Caco-2 (cell line): ENCODE results near the gene FBXL7. TPM values are rescaled to one million over a fixed set of nuclear protein-coding genes. Genes with fewer than 3 reads are reported as not detected.

ENCODE experiments used
- BruUV-seq: library from RNA; stranded (reverse); fragments of 400-500 nt; replicated peaks from 2 replicates; lab custom pipeline; 2021; lab: Mats Ljungman, UMichigan
- CTCF ChIA-PET: fragments of 300-600 bp; sonication (Branson Sonifier 250); formaldehyde crosslinking; loops from one replicate; lab custom pipeline; 2022; ENCODE audit warnings: antibody characterized with exemption; lab: Charles Lee
- POLR2A ChIA-PET: fragments of 300-600 bp; sonication (Branson Sonifier 250); formaldehyde crosslinking; loops from one replicate; lab custom pipeline; 2022; ENCODE audit warnings: antibody characterized with exemption; lab: Charles Lee
- DNase-seq, 2 experiments: peaks; one replicate each; pipeline versions ENCODE4 v3.0.0 to v3.0.0-alpha.2; 2020 to 2022
- H3K27me3 ChIP-seq: replicated peaks from 2 replicates; pipeline ENCODE4 v1.6.0; 2011; ENCODE audit warnings: low read length; ENCODE audit not compliant: control insufficient read depth, insufficient read depth
- H3K36me3 ChIP-seq: 2 replicates; pipeline ENCODE4 v1.5.1; 2011; ENCODE audit warnings: low read length; ENCODE audit not compliant: control insufficient read depth, insufficient read depth
- H3K4me1 ChIP-seq: fragments of 250-450 bp; sonication (Bioruptor Pico); 2 replicates; pipeline ENCODE4 v1.5.1; 2020; ENCODE audit warnings: mild to moderate bottlenecking
- H3K4me3 ChIP-seq: 2 replicates; pipeline ENCODE4 v1.5.1; 2011; ENCODE audit warnings: low read depth, mild to moderate bottlenecking, control low read depth, low read length
- H3K9me3 ChIP-seq: fragments of 250-450 bp; sonication (Bioruptor Pico); 2 replicates; pipeline ENCODE4 v1.5.1; 2020; ENCODE audit warnings: mild to moderate bottlenecking, moderate library complexity
- H3K27ac Mint-ChIP-seq: one replicate; pipeline ENCODE4 v1.8.0; 2022; ENCODE audit warnings: mixed read lengths; ENCODE audit not compliant: unreplicated experiment
- H3K27me3 Mint-ChIP-seq: one replicate; pipeline ENCODE4 v1.8.0; 2022; ENCODE audit warnings: mixed read lengths; ENCODE audit not compliant: insufficient read depth, unreplicated experiment
- H3K36me3 Mint-ChIP-seq: one replicate; pipeline ENCODE4 v1.8.0; 2022; ENCODE audit warnings: mild to moderate bottlenecking, mixed read lengths; ENCODE audit not compliant: insufficient read depth, unreplicated experiment
- H3K4me1 Mint-ChIP-seq: one replicate; pipeline ENCODE4 v1.8.0; 2022; ENCODE audit warnings: low read depth, mixed read lengths; ENCODE audit not compliant: unreplicated experiment
- H3K4me3 Mint-ChIP-seq: one replicate; pipeline ENCODE4 v1.8.0; 2022; ENCODE audit warnings: mild to moderate bottlenecking, moderate library complexity, mixed read lengths; ENCODE audit not compliant: unreplicated experiment
- H3K9me3 Mint-ChIP-seq: one replicate; pipeline ENCODE4 v1.8.0; 2022; ENCODE audit warnings: mixed read lengths; ENCODE audit not compliant: unreplicated experiment
- CTCF ChIP-seq, 2 experiments: fragments of 200-600 bp in 1 of 2; IDR thresholded peaks; 1 replicate in 1 of 2; 2 replicates in 1 of 2; pipeline versions ENCODE4 v1.5.1 to v1.8.0; 2011 to 2022; ENCODE audit warnings: antibody characterized with exemption in 1 of 2, control low read depth in 1 of 2, inconsistent platforms in 1 of 2, low read depth in 1 of 2, low read length in 1 of 2, mild to moderate bottlenecking in 1 of 2, moderate library complexity in 1 of 2; ENCODE audit not compliant: insufficient read depth in 1 of 2, severe bottlenecking in 1 of 2, unreplicated experiment in 1 of 2
- intact Hi-C: fragments of 100-400 bp; cut with micrococcal nuclease; formaldehyde crosslinking; loops from one replicate; pipeline ENCODE4 v1.10.0; 2022; ENCODE audit not compliant: unreplicated experiment
- total RNA-seq: library from RNA; stranded (reverse); gene quantifications from 2 replicates; pipeline ENCODE4 v1.2.3, GENCODE V29; 2022

FBXL7 gene
- total RNA-seq, 1 experiment from 2014 or later, result not detected

DNA sequence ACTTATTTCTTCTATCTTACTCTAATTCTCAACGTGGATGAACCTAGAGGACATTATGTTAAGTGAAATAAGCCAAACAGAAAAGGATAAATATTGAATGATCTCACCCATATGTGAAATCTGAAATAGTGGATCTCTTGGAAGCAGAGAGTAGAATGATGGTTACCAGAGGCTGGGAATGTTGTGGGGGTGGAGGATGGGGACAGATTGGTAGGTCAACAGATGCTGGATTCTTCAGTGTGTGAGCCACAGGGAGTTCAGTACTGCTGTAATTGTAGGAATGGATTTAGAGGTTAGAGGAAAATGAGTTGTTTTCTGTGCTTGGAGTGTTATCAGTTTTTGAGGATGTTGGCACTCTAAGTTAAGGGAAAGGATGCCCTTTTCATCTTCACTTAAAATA, 190.6 kb downstream of the FBXL7 start:
- Mint-ChIP-seq H3K9me3 (no peaks in the 10 kb centered on the region), H3K4me3 (no peak overlapping the region), H3K27ac (no peak overlapping the region), H3K36me3 (no peaks in the 10 kb centered on the region), H3K27me3 (peaks cover 13% of the 10 kb centered on the region), H3K4me1 (no peaks in the 10 kb centered on the region)
- no peaks in the 10 kb centered on the region for H3K27me3 ChIP-seq
- ChIA-PET POLR2A (no interaction called here), CTCF (no interaction called here)
- no peaks in the 10 kb centered on the region for H3K9me3 ChIP-seq
- H3K4me1 ChIP-seq, result no peaks in the 10 kb centered on the region
- intact Hi-C loops, result no loop called here
- H3K4me3 ChIP-seq, result no peak overlapping the region
- H3K36me3 ChIP-seq, result no peaks in the 10 kb centered on the region
- TF ChIP-seq CTCF (IDR thresholded peaks at IDR 0.05; ENCODE audit: insufficient read depth in 1 of 2, low read depth in 1 of 2, low read length in 1 of 2, severe bottlenecking in 1 of 2, unreplicated experiment in 1 of 2), result no peak
- BruUV-seq, result no TSS peak
- DNase-seq, result no peak

- H3K4me1 Mint-ChIP-seq, result no peaks in the 10 kb centered on the region
- peaks cover 16% of the 10 kb centered on the region for H3K27me3 Mint-ChIP-seq
- no peak overlapping the region for H3K4me3 Mint-ChIP-seq
- no peaks in the 10 kb centered on the region for H3K9me3 Mint-ChIP-seq
- DNase-seq, result no peak
- TF ChIP-seq CTCF (IDR thresholded peaks at IDR 0.05; ENCODE audit: insufficient read depth in 1 of 2, low read depth in 1 of 2, low read length in 1 of 2, severe bottlenecking in 1 of 2, unreplicated experiment in 1 of 2), result no peak
- H3K4me3 ChIP-seq, result no peak overlapping the region
- no peaks in the 10 kb centered on the region for H3K36me3 Mint-ChIP-seq
- H3K4me1 ChIP-seq, result no peaks in the 10 kb centered on the region
- no TSS peak for BruUV-seq
- H3K36me3 ChIP-seq, result no peaks in the 10 kb centered on the region
- H3K27ac Mint-ChIP-seq, result no peak overlapping the region
- POLR2A ChIA-PET, result no interaction called here
- intact Hi-C loops, result no loop called here
- CTCF ChIA-PET, result no interaction called here
- no peaks in the 10 kb centered on the region for H3K9me3 ChIP-seq
- no peaks in the 10 kb centered on the region for H3K27me3 ChIP-seq
Measured at GRCh38 chr5:15691521-15691920, 191.5 kb downstream of the FBXL7 start.

- Mint-ChIP-seq H3K36me3 (no peaks in the 10 kb centered on the region), H3K27me3 (peaks cover 16% of the 10 kb centered on the region), H3K9me3 (no peaks in the 10 kb centered on the region), H3K4me1 (no peaks in the 10 kb centered on the region), H3K27ac (no peak overlapping the region), H3K4me3 (no peak overlapping the region)
- TF ChIP-seq CTCF (IDR thresholded peaks at IDR 0.05; ENCODE audit: insufficient read depth in 1 of 2, low read depth in 1 of 2, low read length in 1 of 2, severe bottlenecking in 1 of 2, unreplicated experiment in 1 of 2), result no peak
- no peak for DNase-seq
- intact Hi-C loops, result no loop called here
- H3K4me1 ChIP-seq, result no peaks in the 10 kb centered on the region
- no peaks in the 10 kb centered on the region for H3K9me3 ChIP-seq
- CTCF ChIA-PET, result no interaction called here
- H3K4me3 ChIP-seq, result no peak overlapping the region
- no peaks in the 10 kb centered on the region for H3K27me3 ChIP-seq
- POLR2A ChIA-PET, result no interaction called here
- BruUV-seq, result no TSS peak
- H3K36me3 ChIP-seq, result no peaks in the 10 kb centered on the region
Measured at GRCh38 chr5:15692706-15693381, 192.9 kb downstream of the FBXL7 start.
